GM12878 (cell line): ENCODE data around the gene DPF3. TPM values are rescaled to one million over a fixed set of nuclear protein-coding genes. Genes with fewer than 3 reads are reported as not detected.
A peak's percentile ranks its signal among the peaks of the same experiment; 100 is the strongest.

Experiments used
- ATAC-seq: fragments of 200-7000 bp; cut with Tn5 transposase; 3 replicates; pipeline ENCODE4 v1.9.1; 2020; ENCODE audit warnings: mild to moderate bottlenecking, moderate library complexity
- BruUV-seq: library from RNA; stranded (reverse); fragments of 400-500 nt; replicated peaks from 2 replicates; lab custom pipeline; 2021; lab: Mats Ljungman, UMichigan
- CTCF ChIA-PET: fragments of 300-600 bp; sonication (Branson Sonifier 250); formaldehyde crosslinking; extraction: SDS; loops from one replicate; lab custom pipeline; 2021; ENCODE audit warnings: inconsistent platforms; lab: Yijun Ruan, JAX
- POLR2A ChIA-PET: fragments of 350-600 bp; formaldehyde crosslinking; extraction: SDS; loops from one replicate; lab custom pipeline; 2021; ENCODE audit warnings: inconsistent platforms; lab: Charles Lee
- RAD21 ChIA-PET: fragments of 300-600 bp; sonication (Branson Sonifier 250); formaldehyde crosslinking; loops from one replicate; lab custom pipeline; 2023; ENCODE audit warnings: antibody characterized with exemption; ENCODE audit not compliant: unreplicated experiment; lab: Charles Lee
- SMC1A ChIA-PET: fragments of 300-600 bp; sonication (Branson Sonifier 250); formaldehyde crosslinking; loops from one replicate; lab custom pipeline; 2023; ENCODE audit not compliant: unreplicated experiment, uncharacterized antibody; lab: Charles Lee
- DNase-seq: peaks from one replicate; pipeline ENCODE4 v3.0.0-alpha.2; 2011; ENCODE audit warnings: low read depth, low spot score
- FAIRE-seq: peaks from 3 replicates; lab custom pipeline; 2011; peaks lifted over from hg19 to GRCh38; lab: Jason Lieb, UNC
- H2AFZ ChIP-seq: 2 replicates; pipeline ENCODE4 v1.6.0; 2011; ENCODE audit warnings: low read depth, low read length, control low read depth; ENCODE audit not compliant: control insufficient read depth
- H3K27ac ChIP-seq: 2 replicates; pipeline ENCODE4 v1.5.1; 2011; ENCODE audit warnings: control low read depth; ENCODE audit not compliant: control insufficient read depth, insufficient read depth
- H3K27me3 ChIP-seq, 2 experiments: replicated peaks in 1 of 2; 2 replicates each; pipeline versions ENCODE4 v1.6.0 to v1.6.1; 2011; ENCODE audit warnings: low read length in 1 of 2; ENCODE audit not compliant: control insufficient read depth in 2 of 2, insufficient read depth in 2 of 2
- H3K36me3 ChIP-seq, 2 experiments: 2 replicates each; pipeline ENCODE4 v1.5.1; 2011; ENCODE audit warnings: low read length in 1 of 2; ENCODE audit not compliant: control insufficient read depth in 2 of 2, insufficient read depth in 2 of 2
- H3K4me1 ChIP-seq: 2 replicates; pipeline ENCODE4 v1.6.1; 2011; ENCODE audit warnings: mild to moderate bottlenecking, low read length, moderate library complexity, mixed read lengths; ENCODE audit not compliant: control insufficient read depth, insufficient read depth
- H3K4me2 ChIP-seq: 2 replicates; pipeline ENCODE4 v1.6.0; 2011; ENCODE audit warnings: control low read depth; ENCODE audit not compliant: control insufficient read depth, insufficient read depth
- H3K4me3 ChIP-seq: fragments of 200-600 bp; sonication (generic); 2 replicates; pipeline ENCODE4 v1.5.1; 2016
- H3K79me2 ChIP-seq: 2 replicates; pipeline ENCODE4 v1.6.0; 2011; ENCODE audit warnings: low read length; ENCODE audit not compliant: control insufficient read depth, insufficient read depth
- H3K9ac ChIP-seq: 2 replicates; pipeline ENCODE4 v1.8.0; 2011; ENCODE audit warnings: low read length, control low read depth, mixed read lengths; ENCODE audit not compliant: control insufficient read depth, insufficient read depth
- H3K9me3 ChIP-seq: replicated peaks from 3 replicates; pipeline ENCODE4 v1.5.1; 2011; ENCODE audit warnings: mild to moderate bottlenecking, low read length; ENCODE audit not compliant: control insufficient read depth, insufficient read depth
- H4K20me1 ChIP-seq: 2 replicates; pipeline ENCODE4 v1.6.0; 2011; ENCODE audit not compliant: control insufficient read depth, insufficient read depth
- HDAC2 ChIP-seq: fragments of 200-600 bp; sonication (generic); IDR thresholded peaks from 2 replicates; pipeline ENCODE4 v1.6.1; 2017
- POLR2A ChIP-seq: IDR thresholded peaks from 2 replicates; pipeline ENCODE4 v1.6.1; 2011; ENCODE audit warnings: low read depth, mild to moderate bottlenecking, low read length
- POU2F2 ChIP-seq: IDR thresholded peaks from 3 replicates; pipeline ENCODE4 v1.6.1; 2011; ENCODE audit warnings: low read depth, mild to moderate bottlenecking, low read length, borderline replicate concordance
- RAD21 ChIP-seq: IDR thresholded peaks from 2 replicates; pipeline ENCODE4 v1.6.1; 2011; ENCODE audit warnings: mild to moderate bottlenecking, low read depth, low read length, moderate library complexity; ENCODE audit not compliant: insufficient read depth
- STAT1 ChIP-seq: fragments of 450-650 bp; conservative IDR thresholded peaks from 2 replicates; pipeline ENCODE4 v1.6.1; 2014; ENCODE audit warnings: antibody characterized with exemption, mild to moderate bottlenecking
- TCF12 ChIP-seq: IDR thresholded peaks from 2 replicates; pipeline ENCODE4 v1.6.1; 2011; ENCODE audit warnings: low read depth, mild to moderate bottlenecking, low read length
- WGBS: methylation state at CpG from one replicate; pipeline ENCODE4 v1.1.6; 2016; ENCODE audit warnings: low lambda C conversion rate; ENCODE audit not compliant: insufficient replicate concordance, insufficient coverage; ENCODE audit errors: missing lambda C conversion rate; 5-methylcytosine and 5-hydroxymethylcytosine counted together
- in situ Hi-C: fragments of 300-500 bp; cut with MboI; formaldehyde crosslinking; loops from 9 replicates; pipeline ENCODE4 v1.14.3; 2018; ENCODE audit warnings: mixed read lengths
- intact Hi-C: fragments of 100-400 bp; cut with micrococcal nuclease; formaldehyde crosslinking; loops from one replicate; pipeline ENCODE4 v1.14.2; 2022; ENCODE audit not compliant: unreplicated experiment
- polyA plus RNA-seq, 11 experiments: library from polyadenylated mRNA; depleted of rRNA in 4 of 11; unstranded in 6 of 11; stranded (reverse) in 5 of 11; fragments of >200 nt; fragmentation: Nextera tagmentation in 4 of 11; fragmentation: Illumina TruSeq in 1 of 11; extraction: Ambion mirVana in 4 of 11; extraction: Trizol in 1 of 11; gene quantifications; 1 replicate in 1 of 11; 2 replicates in 10 of 11; pipeline versions ENCODE4 v1.2.1 to v1.2.3, GENCODE V29; 2011 to 2016; ENCODE audit warnings: inconsistent platforms in 2 of 11, missing spikeins in 2 of 11, low read depth in 1 of 11
- total RNA-seq, 4 experiments: library from RNA; depleted of rRNA in 3 of 4; stranded (reverse); fragments of >200 nt in 3 of 4; fragmentation: Illumina TruSeq in 1 of 4; extraction: Trizol in 1 of 4; gene quantifications; 2 replicates each; pipeline versions ENCODE4 v1.2.1 to v1.2.3, GENCODE V29; 2013 to 2021

The DPF3 gene
- total and polyA plus RNA-seq, 10 of the 15 experiments (the other 5 are each of a cell fraction or from before 2014, with no cell fraction given): 0.69 to 8.0 (median 2.2) TPM

DNA sequence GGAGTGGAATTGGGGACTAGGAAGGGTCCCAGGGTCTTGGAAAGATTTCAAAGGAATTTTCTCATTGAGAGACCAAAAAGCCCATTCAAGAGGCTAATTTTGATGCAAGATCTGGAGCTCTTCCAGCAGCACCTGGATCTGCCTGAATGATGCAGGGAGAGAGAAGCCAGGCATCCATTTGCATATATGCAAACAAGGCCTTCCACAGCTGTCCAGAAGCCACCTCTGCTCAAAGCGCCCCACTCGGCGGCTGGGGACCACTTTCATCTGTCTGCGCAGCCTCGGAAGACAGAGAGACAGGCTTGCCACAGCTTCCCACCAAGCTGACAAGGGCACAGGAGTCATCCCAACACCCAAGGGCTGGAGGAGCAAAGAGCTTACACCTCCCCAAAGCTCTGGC lies 295.6 kb downstream of the DPF3 start:
- Histone ChIP-seq H3K36me3 (no peaks in the 10 kb centered on the region), H3K9me3 (no peaks in the 10 kb centered on the region; the same call in 1 of the 3 replicates), H3K4me1 (peaks cover 31% of the 10 kb centered on the region), H3K9ac (no peak overlapping the region), H4K20me1 (no peaks in the 10 kb centered on the region), H3K27me3 (peaks cover 0 to 2% of the 10 kb centered on the region in 2 experiments; a peak in 2 of 4 replicates), H3K27ac (no peak overlapping the region), H3K79me2 (no peaks in the 10 kb centered on the region), H3K4me2 (peak overlapping the region; percentile 60; the same call in 1 of the 2 replicates), H2AFZ (no peak overlapping the region; the same call in 1 of the 2 replicates), H3K4me3 (peak overlapping the region; percentile 2; the same call in 1 of the 2 replicates)
- ATAC-seq (peak; percentile 42), FAIRE-seq (no peak), DNase-seq (no peak)
- POLR2A ChIA-PET: interaction anchor here (0.6 to 0.9 kb wide), 4 partner anchors 9 to 119 kb away, joined by 3 to 4 read pairs (median 3); no protein-coding TSS in a partner anchor
- SMC1A ChIA-PET: interaction anchor here (0.7 to 2.4 kb wide), 22 partner anchors 10 to 117 kb away, joined by 3 to 10 read pairs (median 4); no protein-coding TSS in a partner anchor
- no TSS peak for BruUV-seq
- CTCF ChIA-PET: interaction anchor here (0.7 to 1.7 kb wide), 8 partner anchors 10 to 306 kb away, joined by 3 to 8 read pairs (median 4); no protein-coding TSS in a partner anchor
- RAD21 ChIA-PET: interaction anchor here (0.6 to 1.7 kb wide), 10 partner anchors 10 to 306 kb away, joined by 3 to 8 read pairs (median 4); no protein-coding TSS in a partner anchor
- in situ Hi-C loops (no loop called here), intact Hi-C loops (no loop called here)
- TF ChIP-seq POU2F2 (peak; percentile 98), RAD21 (0 out of 2 replicates have a peak, but pooled peaks have one; percentile 7), HDAC2 (no peak), TCF12 (0 out of 2 replicates have a peak, but pooled peaks have one; percentile 11), POLR2A (peak; percentile 34; the same call in 1 of the 2 replicates), STAT1 (no peak)
- 4% methylated on average over 5 of the region's 5 CpGs for WGBS
